Caco-2 (cell line): ENCODE measurements around the gene GNPNAT1. TPM values are rescaled to one million over a fixed set of nuclear protein-coding genes. Genes with fewer than 3 reads are reported as not detected.

Source experiments
- BruUV-seq: library from RNA; stranded (reverse); fragments of 400-500 nt; replicated peaks from 2 replicates; lab custom pipeline; 2021; lab: Mats Ljungman, UMichigan
- CTCF ChIA-PET: fragments of 300-600 bp; sonication (Branson Sonifier 250); formaldehyde crosslinking; loops from one replicate; lab custom pipeline; 2022; ENCODE audit warnings: antibody characterized with exemption; lab: Charles Lee
- POLR2A ChIA-PET: fragments of 300-600 bp; sonication (Branson Sonifier 250); formaldehyde crosslinking; loops from one replicate; lab custom pipeline; 2022; ENCODE audit warnings: antibody characterized with exemption; lab: Charles Lee
- DNase-seq, 2 experiments: peaks; one replicate each; pipeline versions ENCODE4 v3.0.0 to v3.0.0-alpha.2; 2020 to 2022
- H3K27me3 ChIP-seq: replicated peaks from 2 replicates; pipeline ENCODE4 v1.6.0; 2011; ENCODE audit warnings: low read length; ENCODE audit not compliant: control insufficient read depth, insufficient read depth
- H3K36me3 ChIP-seq: 2 replicates; pipeline ENCODE4 v1.5.1; 2011; ENCODE audit warnings: low read length; ENCODE audit not compliant: control insufficient read depth, insufficient read depth
- H3K4me1 ChIP-seq: fragments of 250-450 bp; sonication (Bioruptor Pico); 2 replicates; pipeline ENCODE4 v1.5.1; 2020; ENCODE audit warnings: mild to moderate bottlenecking
- H3K4me3 ChIP-seq: 2 replicates; pipeline ENCODE4 v1.5.1; 2011; ENCODE audit warnings: low read depth, mild to moderate bottlenecking, control low read depth, low read length
- H3K9me3 ChIP-seq: fragments of 250-450 bp; sonication (Bioruptor Pico); 2 replicates; pipeline ENCODE4 v1.5.1; 2020; ENCODE audit warnings: mild to moderate bottlenecking, moderate library complexity
- H3K27ac Mint-ChIP-seq: one replicate; pipeline ENCODE4 v1.8.0; 2022; ENCODE audit warnings: mixed read lengths; ENCODE audit not compliant: unreplicated experiment
- H3K27me3 Mint-ChIP-seq: one replicate; pipeline ENCODE4 v1.8.0; 2022; ENCODE audit warnings: mixed read lengths; ENCODE audit not compliant: insufficient read depth, unreplicated experiment
- H3K36me3 Mint-ChIP-seq: one replicate; pipeline ENCODE4 v1.8.0; 2022; ENCODE audit warnings: mild to moderate bottlenecking, mixed read lengths; ENCODE audit not compliant: insufficient read depth, unreplicated experiment
- H3K4me1 Mint-ChIP-seq: one replicate; pipeline ENCODE4 v1.8.0; 2022; ENCODE audit warnings: low read depth, mixed read lengths; ENCODE audit not compliant: unreplicated experiment
- H3K4me3 Mint-ChIP-seq: one replicate; pipeline ENCODE4 v1.8.0; 2022; ENCODE audit warnings: mild to moderate bottlenecking, moderate library complexity, mixed read lengths; ENCODE audit not compliant: unreplicated experiment
- H3K9me3 Mint-ChIP-seq: one replicate; pipeline ENCODE4 v1.8.0; 2022; ENCODE audit warnings: mixed read lengths; ENCODE audit not compliant: unreplicated experiment
- CTCF ChIP-seq, 2 experiments: fragments of 200-600 bp in 1 of 2; IDR thresholded peaks; 1 replicate in 1 of 2; 2 replicates in 1 of 2; pipeline versions ENCODE4 v1.5.1 to v1.8.0; 2011 to 2022; ENCODE audit warnings: antibody characterized with exemption in 1 of 2, control low read depth in 1 of 2, inconsistent platforms in 1 of 2, low read depth in 1 of 2, low read length in 1 of 2, mild to moderate bottlenecking in 1 of 2, moderate library complexity in 1 of 2; ENCODE audit not compliant: insufficient read depth in 1 of 2, severe bottlenecking in 1 of 2, unreplicated experiment in 1 of 2
- intact Hi-C: fragments of 100-400 bp; cut with micrococcal nuclease; formaldehyde crosslinking; loops from one replicate; pipeline ENCODE4 v1.10.0; 2022; ENCODE audit not compliant: unreplicated experiment
- total RNA-seq: library from RNA; stranded (reverse); gene quantifications from 2 replicates; pipeline ENCODE4 v1.2.3, GENCODE V29; 2022

The GNPNAT1 gene
- total RNA-seq, 1 experiment from 2014 or later = 41.6 TPM

GRCh38 chr14:52833891-52834290 is 42.5 kb upstream of the GNPNAT1 start:
- no peak overlapping the region for H3K4me3 Mint-ChIP-seq
- H3K4me1 Mint-ChIP-seq = no peaks in the 10 kb centered on the region
- no peaks in the 10 kb centered on the region; the same call in 1 of the 2 replicates for H3K36me3 ChIP-seq
- intact Hi-C loops = no loop called here
- no peaks in the 10 kb centered on the region for H3K27me3 Mint-ChIP-seq
- no peaks in the 10 kb centered on the region for H3K36me3 Mint-ChIP-seq
- no peaks in the 10 kb centered on the region for H3K9me3 Mint-ChIP-seq
- H3K9me3 ChIP-seq = no peaks in the 10 kb centered on the region
- ChIA-PET CTCF (no interaction called here), POLR2A (no interaction called here)
- TF ChIP-seq CTCF (IDR thresholded peaks at IDR 0.05; ENCODE audit: insufficient read depth in 1 of 2, low read depth in 1 of 2, low read length in 1 of 2, severe bottlenecking in 1 of 2, unreplicated experiment in 1 of 2) = no peak
- H3K27me3 ChIP-seq = no peaks in the 10 kb centered on the region
- H3K4me1 ChIP-seq = no peaks in the 10 kb centered on the region
- no peak overlapping the region for H3K27ac Mint-ChIP-seq
- no peak overlapping the region for H3K4me3 ChIP-seq
- no peak for DNase-seq
- no TSS peak for BruUV-seq

- ChIA-PET POLR2A (no interaction called here), CTCF (interaction anchor here (0.6 kb wide), 1 partner anchor 18 kb away, joined by 4 read pairs; no protein-coding TSS in a partner anchor)
- no peaks in the 10 kb centered on the region for H3K9me3 Mint-ChIP-seq
- Histone ChIP-seq H3K4me3 (no peak overlapping the region), H3K27me3 (no peaks in the 10 kb centered on the region), H3K36me3 (no peaks in the 10 kb centered on the region), H3K4me1 (no peaks in the 10 kb centered on the region), H3K9me3 (no peaks in the 10 kb centered on the region)
- DNase-seq = no peak
- H3K4me3 Mint-ChIP-seq = no peak overlapping the region
- H3K27me3 Mint-ChIP-seq = no peaks in the 10 kb centered on the region
- H3K4me1 Mint-ChIP-seq = no peaks in the 10 kb centered on the region
- intact Hi-C loops = no loop called here
- H3K36me3 Mint-ChIP-seq = no peaks in the 10 kb centered on the region
- H3K27ac Mint-ChIP-seq = no peak overlapping the region
- BruUV-seq = no TSS peak
- TF ChIP-seq CTCF (IDR thresholded peaks at IDR 0.05; ENCODE audit: insufficient read depth in 1 of 2, low read depth in 1 of 2, low read length in 1 of 2, severe bottlenecking in 1 of 2, unreplicated experiment in 1 of 2) = no peak
These were observed 38.2 kb upstream of the GNPNAT1 start for GRCh38 chr14:52829527-52830185.

GRCh38 chr14:52827426-52827825 is 36.0 kb upstream of the GNPNAT1 start:
- CTCF ChIA-PET = interaction anchor here (0.7 kb wide), 1 partner anchor 35 kb away, joined by 5 read pairs; no protein-coding TSS in a partner anchor
- Histone ChIP-seq H3K36me3 (no peaks in the 10 kb centered on the region), H3K27me3 (no peaks in the 10 kb centered on the region), H3K4me1 (no peaks in the 10 kb centered on the region), H3K4me3 (no peak overlapping the region), H3K9me3 (no peaks in the 10 kb centered on the region)
- Mint-ChIP-seq H3K36me3 (no peaks in the 10 kb centered on the region), H3K4me1 (no peaks in the 10 kb centered on the region), H3K4me3 (no peak overlapping the region), H3K9me3 (no peaks in the 10 kb centered on the region), H3K27ac (no peak overlapping the region), H3K27me3 (no peaks in the 10 kb centered on the region)
- TF ChIP-seq CTCF (IDR thresholded peaks at IDR 0.05; ENCODE audit: insufficient read depth in 1 of 2, low read depth in 1 of 2, low read length in 1 of 2, severe bottlenecking in 1 of 2, unreplicated experiment in 1 of 2) = no peak
- intact Hi-C loops = no loop called here
- no peak for DNase-seq
- no TSS peak for BruUV-seq
- POLR2A ChIA-PET = no interaction called here
